DND-41 (cell line): Measurements from ENCODE around the gene SLC29A2.

ENCODE experiments used
- CTCF ChIP-seq: IDR thresholded peaks from 2 replicates; pipeline ENCODE4 v1.5.1; 2012; ENCODE audit warnings: borderline replicate concordance, low read length, moderate library complexity, mild to moderate bottlenecking; ENCODE audit not compliant: poor library complexity, severe bottlenecking; ENCODE audit errors: extremely low read depth
- EZH2 ChIP-seq: IDR thresholded peaks from 3 replicates; pipeline ENCODE4 v1.6.1; 2012; ENCODE audit warnings: borderline replicate concordance, low read depth, mild to moderate bottlenecking, moderate library complexity, low read length, inconsistent platforms; ENCODE audit not compliant: severe bottlenecking

GRCh38 chr11:66409226-66409625 lies 37.7 kb upstream of the SLC29A2 start:
- no peak for TF ChIP-seq CTCF
- no peak for TF ChIP-seq EZH2
